ENCODE results near the gene POLD2. TPM values are rescaled to one million over a fixed set of nuclear protein-coding genes. Genes with fewer than 3 reads are reported as not detected.

POLD2 gene
- total and polyA plus RNA-seq, 2 of the 13 experiments (the other 11 are each of a cell fraction or from before 2014, with no cell fraction given), result 87.6 to 95.1 TPM

- TF ChIP-seq SNAPC2 (CRISPR knock-in tag; IDR thresholded peaks at IDR 0.05) (no peak), ZBTB20 (CRISPR knock-in tag; IDR thresholded peaks at IDR 0.05; ENCODE audit: borderline replicate concordance, low read depth) (0 out of 2 replicates have a peak, but pooled peaks have one; percentile 17), ZFAT (CRISPR knock-in tag; conservative IDR thresholded peaks at IDR 0.05) (no peak), NR1H2 (CRISPR knock-in tag; IDR thresholded peaks at IDR 0.05; ENCODE audit: borderline replicate concordance, low read depth) (no peak), ZNF703 (CRISPR knock-in tag; IDR thresholded peaks at IDR 0.05; ENCODE audit: borderline replicate concordance) (no peak), ZNF713 (CRISPR knock-in tag; IDR thresholded peaks at IDR 0.05) (no peak), E2F2 (CRISPR knock-in tag; IDR thresholded peaks at IDR 0.05; ENCODE audit: borderline replicate concordance) (no peak), MYC (CRISPR knock-in tag; IDR thresholded peaks at IDR 0.05; ENCODE audit: borderline replicate concordance) (peak; percentile 64; the same call in 1 of the 2 replicates), NR2F2 (IDR thresholded peaks at IDR 0.05; ENCODE audit: borderline replicate concordance, low read depth) (no peak), PHF21A (CRISPR knock-in tag; IDR thresholded peaks at IDR 0.05) (peak; percentile 7; the same call in 1 of the 2 replicates), ZKSCAN5 (CRISPR knock-in tag; IDR thresholded peaks at IDR 0.05) (no peak), FOXJ3 (CRISPR knock-in tag; IDR thresholded peaks at IDR 0.05; ENCODE audit: borderline replicate concordance) (no peak), USF2 (IDR thresholded peaks at IDR 0.05; ENCODE audit: low read depth, low read length) (no peak), USF2 (CRISPR knock-in tag; IDR thresholded peaks at IDR 0.05; ENCODE audit: borderline replicate concordance) (no peak), CSRNP1 (CRISPR knock-in tag; IDR thresholded peaks at IDR 0.05) (no peak), ATM (IDR thresholded peaks at IDR 0.05; ENCODE audit: borderline replicate concordance) (no peak), ZNF121 (CRISPR knock-in tag; IDR thresholded peaks at IDR 0.05) (no peak), SMARCC2 (IDR thresholded peaks at IDR 0.05) (no peak), ZNF296 (CRISPR knock-in tag; conservative IDR thresholded peaks at IDR 0.05) (no peak), PATZ1 (CRISPR knock-in tag; IDR thresholded peaks at IDR 0.05) (peak; percentile 33; the same call in 1 of the 2 replicates), ZFX (CRISPR knock-in tag; IDR thresholded peaks at IDR 0.05; ENCODE audit: low read depth) (peak; percentile 80), FOSL1 (CRISPR knock-in tag; IDR thresholded peaks at IDR 0.05; ENCODE audit: borderline replicate concordance) (no peak)
These were observed 35.2 kb downstream of the POLD2 start (continued) for GRCh38 chr7:44087911-44088838.
